Thymus (tissue), 11 donors: ENCODE data around the gene BAG1. TPM values are rescaled to one million over a fixed set of nuclear protein-coding genes. Genes with fewer than 3 reads are reported as not detected.

ENCODE experiments used
- DNase-seq, 9 donors: peaks; one replicate each; pipeline ENCODE4 v3.0.0-alpha.2; 2013; ENCODE audit warnings: low spot score in 9 of 9, low read depth in 6 of 9, missing footprints in 1 of 9
- H3K27ac ChIP-seq, 2 donors: one replicate each; pipeline ENCODE4 v1.5.1; 2013; ENCODE audit warnings: control low read depth in 1 of 2, low read depth in 1 of 2, low read length in 1 of 2, mild to moderate bottlenecking in 1 of 2, moderate library complexity in 1 of 2
- H3K27me3 ChIP-seq, 2 donors: one replicate each; pipeline ENCODE4 v1.5.1; 2013; ENCODE audit warnings: low read length in 1 of 2; ENCODE audit not compliant: control insufficient read depth in 2 of 2, insufficient read depth in 1 of 2
- H3K36me3 ChIP-seq, 2 donors: one replicate each; pipeline ENCODE4 v1.5.1; 2013; ENCODE audit warnings: low read length in 1 of 2, mild to moderate bottlenecking in 1 of 2, moderate library complexity in 1 of 2; ENCODE audit not compliant: control insufficient read depth in 2 of 2, insufficient read depth in 2 of 2
- H3K4me1 ChIP-seq, 2 donors: one replicate each; pipeline ENCODE4 v1.5.1; 2013; ENCODE audit warnings: low read length in 2 of 2; ENCODE audit not compliant: control insufficient read depth in 2 of 2, insufficient read depth in 2 of 2
- H3K4me3 ChIP-seq, 2 donors: one replicate each; pipeline ENCODE4 v1.5.1; 2013; ENCODE audit warnings: low read length in 2 of 2, control low read depth in 1 of 2, mild to moderate bottlenecking in 1 of 2
- H3K9me3 ChIP-seq, 2 donors: one replicate each; pipeline ENCODE4 v1.5.1; 2013; ENCODE audit warnings: low read length in 1 of 2, mild to moderate bottlenecking in 1 of 2; ENCODE audit not compliant: control insufficient read depth in 2 of 2, insufficient read depth in 1 of 2
- WGBS: extraction: QIAGEN DNeasy Blood & Tissue Kit; methylation state at CpG from one replicate; pipeline ENCODE4 v1.1.7; 2013; 5-methylcytosine and 5-hydroxymethylcytosine counted together
- polyA plus RNA-seq: library from polyadenylated mRNA; stranded (reverse); fragments of 200-250 nt; gene quantifications from one replicate; pipeline ENCODE4 v1.2.3, GENCODE V29; 2013
- total RNA-seq: library from RNA; stranded (reverse); fragments of 120-200 nt; gene quantifications from one replicate; pipeline ENCODE4 v1.2.4, GENCODE V29; 2013
- donor health status: healthy.

BAG1 gene
- total and polyA plus RNA-seq, 2 donors = 50.0 to 88.8 TPM

DNA sequence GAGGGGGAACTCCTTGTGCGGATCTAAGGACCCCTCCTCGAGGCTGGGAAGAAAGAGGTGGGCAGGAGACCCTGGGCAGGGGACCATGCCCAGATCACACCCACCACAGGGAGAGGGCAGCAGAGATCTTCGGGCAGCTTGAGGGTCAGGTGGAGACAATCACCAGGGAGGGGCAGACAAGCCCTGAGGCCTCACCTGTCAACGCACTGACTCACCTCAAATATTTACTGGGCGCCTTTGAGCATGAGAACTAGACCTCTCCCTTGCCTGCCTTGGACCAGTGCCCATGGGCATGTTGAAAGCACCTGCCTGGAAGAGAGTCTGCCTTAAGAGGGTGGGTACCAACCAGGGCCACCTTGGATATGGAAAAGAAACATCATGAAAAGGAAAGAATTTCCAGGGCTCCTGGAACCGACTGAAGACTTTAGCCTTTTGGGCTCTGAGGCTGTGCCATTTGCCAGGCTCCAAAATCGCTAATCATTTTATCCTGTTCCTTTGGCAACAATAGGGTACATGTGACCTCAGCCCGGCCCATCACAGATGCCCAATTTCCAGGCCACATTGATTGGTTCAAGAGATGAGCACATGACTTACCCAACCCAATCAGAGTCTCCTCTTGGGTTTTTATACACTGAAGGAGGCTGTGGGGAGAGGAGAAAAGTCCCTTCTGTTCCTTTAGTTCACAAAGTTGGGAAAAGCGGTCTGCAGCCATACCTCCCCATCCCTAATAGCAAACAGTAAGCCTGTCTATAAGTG lies 35.0 kb downstream of the BAG1 start:
- H3K9me3 ChIP-seq = no peaks in the 10 kb centered on the region
- 94% methylated on average over 9 of the region's 9 CpGs for WGBS
- DNase-seq = no peak
- no peaks in the 10 kb centered on the region for H3K27me3 ChIP-seq
- H3K36me3 ChIP-seq = no peaks in the 10 kb centered on the region
- no peak overlapping the region for H3K4me3 ChIP-seq
- H3K4me1 ChIP-seq = no peaks in the 10 kb centered on the region
- no peak overlapping the region for H3K27ac ChIP-seq

DNA sequence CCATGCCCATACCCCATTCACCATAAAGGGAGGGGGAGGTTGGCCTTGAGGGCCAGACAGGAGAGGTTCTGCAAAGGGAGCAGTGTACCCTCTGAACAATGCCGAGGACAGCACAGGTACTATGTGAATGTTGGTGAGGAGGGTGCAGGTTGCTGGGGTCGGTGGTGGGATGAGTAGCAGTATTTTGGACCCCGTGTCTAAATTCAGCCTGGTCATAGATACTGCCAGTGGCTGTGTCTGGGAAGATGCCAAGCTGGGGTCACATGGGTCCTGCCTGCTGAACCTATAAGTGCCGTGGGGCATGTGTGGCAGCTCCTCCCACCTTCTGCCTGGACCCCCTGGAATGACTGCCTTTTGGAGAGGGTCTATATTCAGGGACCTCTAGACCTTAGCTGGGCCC lies 35.9 kb downstream of the BAG1 start:
- Histone ChIP-seq H3K4me1 (no peaks in the 10 kb centered on the region), H3K36me3 (no peaks in the 10 kb centered on the region), H3K27me3 (no peaks in the 10 kb centered on the region), H3K27ac (no peak overlapping the region), H3K9me3 (no peaks in the 10 kb centered on the region), H3K4me3 (no peak overlapping the region)
- no peak for DNase-seq
- 85% methylated on average over 4 of the region's 4 CpGs for WGBS

DNA sequence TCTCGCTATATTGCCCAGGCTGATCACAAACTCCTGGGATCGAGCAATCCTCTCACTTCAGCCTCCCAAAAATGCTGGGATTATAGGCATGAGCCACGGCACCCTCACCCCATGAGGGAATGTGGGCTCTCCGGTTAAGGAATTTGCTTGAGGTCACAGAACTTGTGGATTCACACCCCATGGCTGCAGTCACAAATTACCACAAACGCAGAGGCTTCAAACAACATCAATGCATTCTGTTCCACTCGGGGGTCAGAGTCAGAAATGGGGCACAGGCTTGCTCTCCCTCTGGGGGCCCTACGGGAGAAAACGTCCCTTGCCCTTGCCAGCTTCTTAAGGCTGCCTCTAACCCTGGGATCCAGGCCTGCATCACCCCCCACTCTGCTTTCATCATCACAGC lies 36.8 kb downstream of the BAG1 start:
- Histone ChIP-seq H3K4me1 (peaks cover 0 to 4% of the 10 kb centered on the region in 2 donors), H3K4me3 (no peak overlapping the region), H3K9me3 (no peaks in the 10 kb centered on the region), H3K27me3 (no peaks in the 10 kb centered on the region), H3K36me3 (no peaks in the 10 kb centered on the region), H3K27ac (no peak overlapping the region)
- 96% methylated on average over 8 of the region's 8 CpGs for WGBS
- no peak for DNase-seq

DNA sequence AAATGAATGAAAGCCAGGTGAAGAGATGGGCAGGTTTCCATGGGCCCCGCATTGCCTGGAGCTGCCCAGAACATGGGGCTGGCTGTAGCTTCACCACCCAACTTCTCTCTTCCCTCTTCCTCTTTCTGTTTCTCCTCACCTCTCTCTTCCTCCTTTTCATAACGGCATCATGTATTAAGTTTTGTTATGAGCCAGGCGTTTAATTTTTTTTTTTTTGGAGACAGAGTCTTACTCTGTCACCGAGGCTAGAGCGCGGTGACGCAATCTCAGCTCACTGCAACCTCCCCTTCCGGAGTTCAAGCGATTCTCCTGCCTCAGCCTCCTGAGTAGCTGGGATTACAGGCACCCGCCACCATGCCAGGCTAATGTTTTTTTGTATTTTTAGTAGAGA lies 37.5 kb downstream of the BAG1 start:
- Histone ChIP-seq H3K27me3 (no peaks in the 10 kb centered on the region), H3K27ac (no peak overlapping the region), H3K4me1 (peaks cover 1 to 7% of the 10 kb centered on the region in 2 donors), H3K36me3 (no peaks in the 10 kb centered on the region), H3K9me3 (no peaks in the 10 kb centered on the region), H3K4me3 (no peak overlapping the region)
- WGBS = 62% methylated on average over 10 of the region's 10 CpGs
- DNase-seq = no peak

DNA sequence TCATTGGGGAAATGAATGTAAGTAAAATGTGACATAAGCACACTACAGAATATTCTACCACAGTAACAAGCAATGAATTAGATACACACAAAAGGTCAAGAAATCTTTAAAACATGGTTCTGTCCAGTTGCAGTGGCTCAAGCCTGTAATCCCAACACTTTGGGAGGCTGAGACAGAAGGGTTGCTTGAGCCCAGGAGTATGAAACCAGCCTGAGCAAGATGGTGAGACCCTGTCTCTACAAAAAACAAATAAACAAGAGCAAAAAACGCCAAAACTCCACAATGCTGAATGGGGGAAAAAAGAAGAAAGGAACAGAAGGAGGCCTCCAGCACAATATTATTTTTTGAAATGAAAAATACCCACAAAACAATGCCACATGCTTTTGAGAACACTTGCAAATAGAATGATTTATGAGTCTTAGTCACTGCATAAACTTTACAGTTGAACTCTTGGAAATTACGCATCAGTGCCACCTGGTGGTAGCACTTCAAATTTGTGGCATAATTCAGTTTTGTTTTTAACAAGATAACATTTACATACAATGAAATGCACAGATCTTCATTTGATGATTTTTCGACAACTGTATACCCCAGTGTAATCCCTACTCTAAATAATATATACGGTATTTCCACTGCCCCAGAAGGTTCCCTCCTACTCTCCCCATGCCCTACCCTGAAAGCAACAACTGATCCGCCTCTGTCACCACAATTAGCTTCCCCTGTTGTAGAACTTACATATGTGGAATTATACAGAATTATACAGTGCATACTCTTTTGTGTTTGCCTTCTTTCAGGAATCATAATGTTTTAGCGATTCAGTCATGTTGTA lies 39.0 kb downstream of the BAG1 start:
- H3K36me3 ChIP-seq = no peaks in the 10 kb centered on the region
- WGBS = 26% methylated on average over 6 of the region's 6 CpGs
- H3K27ac ChIP-seq = no peak overlapping the region
- H3K27me3 ChIP-seq = no peaks in the 10 kb centered on the region
- H3K4me3 ChIP-seq = no peak overlapping the region
- peaks cover 0 to 3% of the 10 kb centered on the region in 2 donors for H3K9me3 ChIP-seq
- peaks cover 16 to 22% of the 10 kb centered on the region in 2 donors for H3K4me1 ChIP-seq
- DNase-seq = peak; percentile 41 to 90 (median 79)

DNA sequence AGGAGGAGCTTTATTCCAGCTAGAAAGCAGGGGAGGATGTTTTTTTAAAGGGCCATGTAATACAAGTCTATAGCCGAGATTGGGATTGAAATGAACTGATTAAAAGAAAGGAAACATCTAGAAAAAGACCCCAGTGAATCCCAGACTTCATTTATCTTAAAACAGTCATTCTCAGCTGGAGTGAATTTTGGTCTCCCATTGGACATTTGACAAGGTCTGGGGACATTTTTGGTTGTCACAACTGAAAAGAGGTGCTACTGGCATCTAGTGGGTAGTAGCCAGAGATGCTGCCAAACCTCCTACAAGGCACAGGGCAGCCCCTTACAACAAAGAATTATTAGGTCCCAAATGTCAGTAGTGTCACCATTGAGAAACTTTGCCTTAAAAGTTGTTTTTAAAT lies 40.8 kb downstream of the BAG1 start:
- Histone ChIP-seq H3K27ac (no peak overlapping the region), H3K9me3 (peaks cover 0 to 3% of the 10 kb centered on the region in 2 donors), H3K27me3 (no peaks in the 10 kb centered on the region), H3K4me1 (peaks cover 20 to 30% of the 10 kb centered on the region in 2 donors), H3K36me3 (no peaks in the 10 kb centered on the region), H3K4me3 (no peak overlapping the region)
- no peak for DNase-seq
- 93% methylated on average over 1 of the region's 1 CpG for WGBS

DNA sequence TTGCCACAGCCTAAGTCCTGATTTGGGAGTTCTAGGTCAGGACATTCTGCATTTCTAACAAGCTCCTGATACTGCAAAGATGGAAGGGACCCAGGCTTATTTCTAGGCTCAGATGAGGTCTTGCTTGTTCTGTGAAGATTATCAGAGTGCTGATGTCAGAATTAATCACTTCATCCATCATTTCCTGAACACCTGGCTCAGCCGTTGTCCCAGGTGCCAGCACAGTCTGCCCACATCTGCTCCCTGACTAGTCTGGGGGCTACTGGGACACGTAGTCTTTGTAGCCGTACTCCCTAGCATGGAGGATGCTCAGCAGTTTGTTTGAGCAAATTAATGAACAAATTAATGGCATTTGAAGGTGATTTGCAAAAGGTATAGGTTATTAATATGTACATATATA lies 42.5 kb downstream of the BAG1 start:
- no peak overlapping the region for H3K4me3 ChIP-seq
- peak in 5 of 9 donors; percentile 15 to 69 (median 45) for DNase-seq
- 12% methylated on average over 3 of the region's 3 CpGs for WGBS
- H3K9me3 ChIP-seq = peaks cover 0 to 3% of the 10 kb centered on the region in 2 donors
- H3K27me3 ChIP-seq = no peaks in the 10 kb centered on the region
- peaks cover 20 to 33% of the 10 kb centered on the region in 2 donors for H3K4me1 ChIP-seq
- H3K27ac ChIP-seq = peak overlapping the region in 1 of 2 donors; percentile 5
- H3K36me3 ChIP-seq = no peaks in the 10 kb centered on the region

DNA sequence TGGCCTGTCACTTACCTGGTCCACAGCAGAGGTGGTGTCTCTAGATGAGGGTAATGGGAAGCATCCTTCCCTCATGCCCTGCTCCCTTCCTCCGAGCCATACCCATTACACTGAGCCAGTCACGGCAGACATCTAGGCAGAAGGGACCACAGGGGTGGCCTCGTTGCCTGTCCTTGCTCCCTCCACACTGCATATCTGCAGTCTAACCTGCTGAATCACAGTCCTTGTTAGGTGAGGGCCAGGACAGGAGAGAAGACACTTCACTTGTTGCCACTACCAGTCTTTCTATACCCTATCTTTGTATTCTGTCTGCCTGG lies 43.0 kb downstream of the BAG1 start:
- no peak for DNase-seq
- Histone ChIP-seq H3K36me3 (no peaks in the 10 kb centered on the region), H3K27me3 (no peaks in the 10 kb centered on the region), H3K4me1 (peaks cover 20 to 37% of the 10 kb centered on the region in 2 donors), H3K9me3 (peaks cover 0 to 3% of the 10 kb centered on the region in 2 donors), H3K27ac (peak overlapping the region in 1 of 2 donors; percentile 5), H3K4me3 (no peak overlapping the region)
- 80% methylated on average over 3 of the region's 3 CpGs for WGBS
